Muscle layer of duodenum (tissue), 2 donors: Measurements from ENCODE around the gene KDELR3.

ENCODE experiments used
- H3K27ac ChIP-seq: one replicate; pipeline ENCODE4 v1.7.0; 2013; ENCODE audit warnings: mild to moderate bottlenecking, low read length
- H3K27me3 ChIP-seq: one replicate; pipeline ENCODE4 v1.7.0; 2013; ENCODE audit warnings: low read depth, mild to moderate bottlenecking, control low read depth, low read length
- H3K36me3 ChIP-seq, 2 donors: one replicate each; pipeline ENCODE4 v1.7.0; 2013; ENCODE audit warnings: low read length in 2 of 2, control low read depth in 1 of 2, mild to moderate bottlenecking in 1 of 2; ENCODE audit not compliant: insufficient read depth in 2 of 2, control insufficient read depth in 1 of 2
- H3K4me1 ChIP-seq, 2 donors: one replicate each; pipeline ENCODE4 v1.7.0; 2013; ENCODE audit warnings: low read length in 2 of 2, mild to moderate bottlenecking in 2 of 2, control low read depth in 1 of 2, moderate library complexity in 1 of 2; ENCODE audit not compliant: insufficient read depth in 2 of 2, control insufficient read depth in 1 of 2
- H3K4me3 ChIP-seq, 2 donors: one replicate each; pipeline ENCODE4 v1.7.0; 2013; ENCODE audit warnings: low read length in 2 of 2, low read depth in 1 of 2, mild to moderate bottlenecking in 1 of 2
- H3K9me3 ChIP-seq, 2 donors: one replicate each; pipeline ENCODE4 v1.7.0; 2013; ENCODE audit warnings: low read length in 2 of 2, control low read depth in 1 of 2, mild to moderate bottlenecking in 1 of 2; ENCODE audit not compliant: control insufficient read depth in 1 of 2
- donor health status: healthy.

KDELR3 gene

GRCh38 chr22:38490915-38491314 lies 23.0 kb downstream of the KDELR3 start:
- Histone ChIP-seq H3K9me3 (no peaks in the 10 kb centered on the region), H3K4me3 (no peak overlapping the region), H3K27me3 (no peaks in the 10 kb centered on the region), H3K36me3 (peaks cover 88 to 89% of the 10 kb centered on the region in 2 donors), H3K4me1 (peaks cover 5 to 38% of the 10 kb centered on the region in 2 donors), H3K27ac (peak overlapping the region; percentile 42)

- Histone ChIP-seq H3K27ac (no peak overlapping the region), H3K36me3 (peaks cover 84 to 89% of the 10 kb centered on the region in 2 donors), H3K4me1 (peaks cover 5 to 30% of the 10 kb centered on the region in 2 donors), H3K4me3 (no peak overlapping the region), H3K9me3 (no peaks in the 10 kb centered on the region), H3K27me3 (no peaks in the 10 kb centered on the region)
These were observed 23.9 kb downstream of the KDELR3 start for GRCh38 chr22:38491707-38492348.

GRCh38 chr22:38494498-38494897 lies 26.6 kb downstream of the KDELR3 start:
- H3K27me3 ChIP-seq: no peaks in the 10 kb centered on the region
- peaks cover 5 to 32% of the 10 kb centered on the region in 2 donors for H3K4me1 ChIP-seq
- peaks cover 83 to 93% of the 10 kb centered on the region in 2 donors for H3K36me3 ChIP-seq
- no peak overlapping the region for H3K4me3 ChIP-seq
- no peaks in the 10 kb centered on the region for H3K9me3 ChIP-seq
- no peak overlapping the region for H3K27ac ChIP-seq

GRCh38 chr22:38494939-38495338 lies 27.0 kb downstream of the KDELR3 start:
- no peaks in the 10 kb centered on the region for H3K27me3 ChIP-seq
- peaks cover 81 to 90% of the 10 kb centered on the region in 2 donors for H3K36me3 ChIP-seq
- no peak overlapping the region for H3K27ac ChIP-seq
- no peak overlapping the region for H3K4me3 ChIP-seq
- H3K4me1 ChIP-seq: peaks cover 5 to 31% of the 10 kb centered on the region in 2 donors
- no peaks in the 10 kb centered on the region for H3K9me3 ChIP-seq

GRCh38 chr22:38497869-38498268 lies 30.0 kb downstream of the KDELR3 start:
- no peaks in the 10 kb centered on the region for H3K27me3 ChIP-seq
- H3K27ac ChIP-seq: no peak overlapping the region
- no peak overlapping the region for H3K4me3 ChIP-seq
- H3K36me3 ChIP-seq: peaks cover 65 to 80% of the 10 kb centered on the region in 2 donors
- no peaks in the 10 kb centered on the region for H3K9me3 ChIP-seq
- peaks cover 5 to 30% of the 10 kb centered on the region in 2 donors for H3K4me1 ChIP-seq

- no peak overlapping the region for H3K27ac ChIP-seq
- no peaks in the 10 kb centered on the region for H3K9me3 ChIP-seq
- H3K4me1 ChIP-seq: peaks cover 5 to 39% of the 10 kb centered on the region in 2 donors
- no peaks in the 10 kb centered on the region for H3K27me3 ChIP-seq
- peaks cover 33 to 60% of the 10 kb centered on the region in 2 donors for H3K36me3 ChIP-seq
- peak overlapping the region; percentile 79 to 90 for H3K4me3 ChIP-seq
These were observed 34.1 kb downstream of the KDELR3 start for GRCh38 chr22:38501797-38502672.

GRCh38 chr22:38503021-38503420 lies 35.1 kb downstream of the KDELR3 start:
- peaks cover 5 to 39% of the 10 kb centered on the region in 2 donors for H3K4me1 ChIP-seq
- no peaks in the 10 kb centered on the region for H3K9me3 ChIP-seq
- no peaks in the 10 kb centered on the region for H3K27me3 ChIP-seq
- peak overlapping the region; percentile 79 to 90 for H3K4me3 ChIP-seq
- peaks cover 27 to 50% of the 10 kb centered on the region in 2 donors for H3K36me3 ChIP-seq
- H3K27ac ChIP-seq: peak overlapping the region; percentile 28

GRCh38 chr22:38504731-38505540 lies 37.0 kb downstream of the KDELR3 start:
- Histone ChIP-seq H3K27me3 (no peaks in the 10 kb centered on the region), H3K4me1 (peaks cover 5 to 36% of the 10 kb centered on the region in 2 donors), H3K4me3 (peak overlapping the region; percentile 79 to 90), H3K27ac (peak overlapping the region; percentile 98), H3K36me3 (peaks cover 11 to 33% of the 10 kb centered on the region in 2 donors), H3K9me3 (no peaks in the 10 kb centered on the region)

- Histone ChIP-seq H3K4me3 (peak overlapping the region; percentile 79 to 90), H3K36me3 (peaks cover 11 to 28% of the 10 kb centered on the region in 2 donors), H3K27me3 (no peaks in the 10 kb centered on the region), H3K4me1 (peaks cover 5 to 36% of the 10 kb centered on the region in 2 donors), H3K27ac (peak overlapping the region; percentile 98), H3K9me3 (no peaks in the 10 kb centered on the region)
These were observed 37.7 kb downstream of the KDELR3 start for GRCh38 chr22:38505541-38506117.

GRCh38 chr22:38506118-38506962 lies 38.4 kb downstream of the KDELR3 start, which contains the start of gene DDX17:
Gene DDX17 (minus strand): TSS chr22:38506311.
- Histone ChIP-seq H3K27me3 (no peaks in the 10 kb centered on the region), H3K36me3 (peaks cover 6 to 28% of the 10 kb centered on the region in 2 donors), H3K9me3 (no peaks in the 10 kb centered on the region), H3K4me3 (peak within 1 kb of the TSS; percentile 79 to 90), H3K4me1 (peaks cover under 1 to 30% of the 10 kb centered on the region in 2 donors), H3K27ac (peak within 1 kb of the TSS; percentile 98)
